ENCODE results near the gene FOXA1.

Gene FOXA1

GRCh38 chr14:37602605-37603453 is 7.8 kb upstream of the FOXA1 start:
- no peak for DNase-seq (ENCODE audit: low read depth)

DNA sequence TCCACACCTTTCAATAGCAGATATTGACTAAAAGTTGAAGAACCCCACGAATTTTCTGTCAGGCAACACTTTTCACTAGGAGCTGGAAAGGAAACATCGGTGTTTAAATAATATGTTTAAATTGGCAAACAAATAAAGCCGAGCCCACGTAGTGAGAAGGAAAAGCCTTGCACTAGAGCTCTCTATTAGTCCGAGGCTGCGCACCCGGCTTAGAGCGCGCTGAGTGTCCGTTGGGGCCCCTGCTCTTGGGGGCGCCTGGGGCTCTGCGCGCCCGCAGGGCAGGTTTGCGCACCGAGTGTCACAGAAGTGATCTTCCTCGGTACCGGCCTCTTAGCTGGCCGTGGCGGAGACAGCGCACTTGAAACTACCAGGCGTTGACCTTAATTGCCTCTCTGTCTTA is 6.8 kb upstream of the FOXA1 start:
- DNase-seq (ENCODE audit: low read depth) = no peak

DNA sequence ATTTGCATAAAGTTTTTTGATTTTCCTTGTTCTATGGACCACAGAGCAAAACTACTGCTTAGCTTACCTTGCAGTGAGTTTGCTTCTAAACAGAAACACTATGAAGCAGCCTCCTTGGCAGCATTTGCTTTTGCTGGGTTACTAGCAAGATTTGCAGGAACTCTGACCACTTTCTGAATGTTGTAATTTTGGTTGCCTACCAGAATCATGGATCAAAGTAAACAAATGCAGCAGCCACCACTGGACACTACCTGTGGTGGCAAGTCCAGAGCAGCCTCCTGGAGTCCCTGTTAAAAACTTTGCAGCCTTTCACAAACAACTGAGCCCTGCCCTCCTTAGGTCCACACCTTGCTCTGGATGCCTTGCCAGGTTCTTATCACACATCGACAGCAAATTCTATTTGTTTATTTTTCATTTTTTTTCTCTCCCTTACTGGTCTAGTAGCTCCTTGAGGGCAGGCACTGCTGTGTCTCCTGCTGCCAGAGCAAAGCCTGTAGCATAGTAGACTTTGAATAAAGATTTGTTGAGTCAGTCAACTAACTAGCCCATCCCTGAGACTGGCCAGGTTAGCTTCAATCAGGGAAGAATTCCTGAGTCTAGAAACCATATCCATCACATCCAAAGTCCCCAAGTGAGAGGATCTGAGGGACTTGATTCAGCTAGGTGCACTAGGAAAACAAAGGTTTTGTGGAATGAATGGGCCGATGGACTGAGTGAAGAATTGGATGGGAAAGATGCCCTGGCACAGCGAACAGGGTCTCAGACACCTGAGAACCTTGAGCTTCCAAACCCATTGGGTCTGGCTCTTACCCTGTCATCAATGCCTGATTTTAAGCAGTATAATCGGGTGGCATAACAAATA is 6.1 kb upstream of the FOXA1 start:
- DNase-seq (ENCODE audit: low read depth) = no peak

GRCh38 chr14:37599507-37600368 is 4.7 kb upstream of the FOXA1 start:
- DNase-seq (ENCODE audit: low read depth) = no peak

DNA sequence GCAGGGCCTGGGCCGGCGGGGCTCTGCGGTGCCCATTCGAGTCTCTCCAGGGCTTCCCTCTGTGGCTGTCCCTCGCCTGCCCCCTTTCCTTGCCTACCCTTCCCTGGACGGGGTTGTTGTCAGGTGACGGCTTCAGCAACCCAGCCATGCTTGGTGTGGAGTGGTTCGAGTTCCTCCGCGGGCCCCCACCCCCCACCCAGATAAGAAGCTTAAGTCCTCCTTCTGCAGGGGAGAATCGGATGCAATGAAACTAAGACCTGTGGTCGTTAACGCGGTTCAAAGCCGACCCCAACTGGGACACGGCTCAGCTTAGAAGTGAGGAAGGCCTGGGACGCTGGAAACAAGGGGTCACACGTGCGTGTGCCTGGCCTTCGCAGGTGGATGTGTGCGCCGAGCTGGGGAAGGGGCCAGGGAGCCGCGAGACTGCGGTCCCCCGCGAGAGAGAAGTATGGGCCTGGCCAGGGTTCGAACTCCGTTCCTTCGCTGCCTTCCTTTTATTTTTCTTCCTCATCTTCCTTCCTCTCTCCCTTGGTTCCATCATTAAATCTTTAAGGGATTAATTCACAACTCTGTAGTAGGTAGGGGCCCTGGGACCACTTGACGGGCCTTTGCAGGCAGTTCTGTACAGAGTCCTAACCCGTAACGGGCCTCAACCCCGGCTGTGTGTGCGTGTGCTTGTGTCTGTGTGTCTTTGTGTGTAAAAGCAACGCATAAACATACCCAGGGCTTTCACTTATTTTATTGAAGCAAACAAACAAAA is 3.9 kb upstream of the FOXA1 start:
- DNase-seq (ENCODE audit: low read depth) = no peak

GRCh38 chr14:37597914-37598746 is 3.1 kb upstream of the FOXA1 start:
- DNase-seq (ENCODE audit: low read depth) = no peak

- no peak for DNase-seq (ENCODE audit: low read depth)
Measured at GRCh38 chr14:37597538-37597913, 2.5 kb upstream of the FOXA1 start.

GRCh38 chr14:37596790-37597472 is 1.9 kb upstream of the FOXA1 start:
- no peak for DNase-seq (ENCODE audit: low read depth)

DNA sequence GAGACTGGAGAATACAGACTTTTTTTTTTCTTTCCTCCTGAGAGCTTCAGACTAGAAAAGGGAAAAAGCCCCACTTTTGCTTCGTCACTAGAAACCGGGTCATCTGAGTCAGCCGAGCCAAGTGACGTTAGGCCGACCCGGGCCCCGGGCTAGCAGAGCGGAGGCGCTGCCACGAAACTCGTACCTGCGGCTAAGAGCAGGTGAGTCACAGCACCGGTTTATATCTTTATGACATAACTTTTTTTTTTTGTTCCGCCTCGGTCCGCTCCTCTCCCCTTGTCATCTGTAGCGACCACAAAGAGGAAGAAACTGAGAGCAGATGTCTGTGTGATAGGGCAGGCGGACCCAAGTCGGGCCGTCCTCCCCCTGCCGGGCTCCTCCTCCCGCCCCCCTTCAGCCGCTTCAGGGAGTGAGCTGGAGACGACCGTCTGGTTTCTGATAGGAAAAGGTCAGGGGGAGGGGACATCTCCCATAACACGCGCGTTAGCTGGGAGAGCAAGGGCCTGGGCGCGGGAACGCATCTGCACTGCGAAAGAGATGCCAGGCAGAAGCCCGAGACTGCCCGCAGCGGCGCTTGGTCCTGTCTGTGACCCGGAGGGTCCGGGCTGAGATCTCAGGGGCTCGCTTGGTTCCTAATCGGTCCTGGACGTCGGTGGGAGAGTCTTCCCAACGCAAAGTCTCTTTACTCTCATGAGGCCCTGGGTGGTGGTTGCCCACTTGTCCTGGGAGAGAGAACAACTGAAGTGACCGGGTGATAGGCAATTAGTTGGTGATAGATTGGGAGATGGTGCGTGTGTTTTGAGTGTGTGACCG is 966 bp upstream of the FOXA1 start:
- DNase-seq (ENCODE audit: low read depth) = no peak

DNA sequence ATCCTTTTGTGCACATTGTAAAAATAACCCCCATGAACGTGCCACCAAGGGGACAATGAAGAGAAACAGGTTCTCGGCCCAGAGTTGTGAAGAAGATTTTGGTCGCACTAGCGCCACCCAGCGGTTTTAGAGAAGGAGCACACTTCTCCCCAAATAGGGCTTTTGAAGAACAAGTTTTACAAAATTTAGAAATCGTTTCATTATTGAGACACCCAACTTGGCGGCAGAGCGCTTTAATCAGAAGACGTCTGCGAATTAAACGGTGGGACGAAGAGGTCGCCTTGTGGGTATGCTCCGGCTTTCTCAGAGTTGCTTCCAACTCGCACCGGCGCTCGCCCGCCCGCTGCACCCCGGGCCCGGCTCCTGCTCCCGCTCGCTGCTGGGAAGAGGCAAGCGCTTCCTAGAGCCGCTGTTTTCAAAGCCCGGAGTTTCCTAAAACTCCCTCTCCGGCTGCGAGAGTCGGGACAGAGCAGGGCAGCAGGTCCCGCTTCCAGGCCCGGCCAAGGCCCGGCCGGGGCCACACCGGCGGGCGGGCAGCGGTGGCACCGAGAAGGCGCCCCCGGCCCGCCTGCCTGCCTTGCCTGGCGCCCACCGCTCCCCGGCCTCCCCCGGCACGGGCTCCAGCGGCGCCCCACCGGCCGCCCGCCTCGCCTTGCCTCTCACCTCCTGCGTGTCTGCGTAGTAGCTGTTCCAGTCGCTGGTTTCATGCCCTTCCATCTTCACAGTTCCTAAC is 645 bp downstream of the FOXA1 start:
- no peak for DNase-seq (ENCODE audit: low read depth)

- no peak for DNase-seq (ENCODE audit: low read depth)
Measured at GRCh38 chr14:37593511-37594237, 1.4 kb downstream of the FOXA1 start.

GRCh38 chr14:37592482-37593408 is 2.3 kb downstream of the FOXA1 start:
- DNase-seq (ENCODE audit: low read depth) = no peak

DNA sequence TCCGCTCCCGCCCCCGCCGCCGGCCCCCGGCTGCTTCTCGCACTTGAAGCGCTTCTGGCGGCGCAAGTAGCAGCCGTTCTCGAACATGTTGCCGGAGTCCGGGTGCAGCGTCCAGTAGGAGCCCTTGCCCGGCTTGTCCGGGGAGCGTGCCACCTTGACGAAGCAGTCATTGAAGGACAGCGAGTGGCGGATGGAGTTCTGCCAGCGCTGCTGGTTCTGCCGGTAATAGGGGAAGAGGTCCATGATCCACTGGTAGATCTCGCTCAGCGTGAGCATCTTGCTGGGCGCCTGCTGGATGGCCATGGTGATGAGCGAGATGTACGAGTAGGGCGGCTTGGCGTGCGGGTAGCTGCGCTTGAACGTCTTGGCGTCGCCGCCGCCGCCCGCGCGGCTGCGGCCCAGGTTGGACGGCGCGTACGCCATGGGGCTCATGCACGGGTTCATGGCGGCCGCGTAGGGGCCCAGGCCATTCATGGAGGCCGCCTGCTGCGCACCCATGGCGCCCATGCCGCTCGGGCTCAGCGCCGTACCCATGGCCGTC is 3.0 kb downstream of the FOXA1 start:
- DNase-seq (ENCODE audit: low read depth) = no peak

DNA sequence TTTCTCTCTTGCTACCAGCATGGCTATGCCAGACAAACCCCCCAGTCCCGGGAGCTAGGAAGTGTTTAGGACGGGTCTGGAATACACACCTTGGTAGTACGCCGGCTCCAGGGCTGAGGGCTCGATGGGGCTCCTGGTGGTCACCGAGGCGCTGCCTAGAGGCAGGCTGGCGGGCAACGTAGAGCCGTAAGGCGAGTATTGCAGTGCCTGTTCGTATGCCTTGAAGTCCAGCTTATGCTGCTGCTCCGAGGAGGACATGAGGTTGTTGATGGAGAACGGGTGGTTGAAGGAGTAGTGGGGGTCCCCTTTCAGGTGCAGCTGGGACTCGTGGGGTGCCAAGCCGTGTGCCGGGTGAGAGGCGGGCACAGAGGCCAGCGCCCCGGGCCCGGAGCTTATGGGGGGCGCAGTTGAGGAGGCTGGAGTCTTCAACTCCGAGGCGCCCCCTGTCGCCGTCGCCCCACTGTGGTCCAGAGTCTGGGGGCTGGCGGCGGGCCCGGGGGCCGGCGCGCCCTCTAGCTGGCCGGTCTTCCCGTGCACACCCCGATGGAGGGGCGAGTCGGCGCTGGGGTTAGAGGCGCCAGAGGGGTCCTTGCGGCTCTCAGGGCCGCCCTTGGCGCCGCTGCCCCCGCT is 3.6 kb downstream of the FOXA1 start:
- no peak for DNase-seq (ENCODE audit: low read depth)

DNA sequence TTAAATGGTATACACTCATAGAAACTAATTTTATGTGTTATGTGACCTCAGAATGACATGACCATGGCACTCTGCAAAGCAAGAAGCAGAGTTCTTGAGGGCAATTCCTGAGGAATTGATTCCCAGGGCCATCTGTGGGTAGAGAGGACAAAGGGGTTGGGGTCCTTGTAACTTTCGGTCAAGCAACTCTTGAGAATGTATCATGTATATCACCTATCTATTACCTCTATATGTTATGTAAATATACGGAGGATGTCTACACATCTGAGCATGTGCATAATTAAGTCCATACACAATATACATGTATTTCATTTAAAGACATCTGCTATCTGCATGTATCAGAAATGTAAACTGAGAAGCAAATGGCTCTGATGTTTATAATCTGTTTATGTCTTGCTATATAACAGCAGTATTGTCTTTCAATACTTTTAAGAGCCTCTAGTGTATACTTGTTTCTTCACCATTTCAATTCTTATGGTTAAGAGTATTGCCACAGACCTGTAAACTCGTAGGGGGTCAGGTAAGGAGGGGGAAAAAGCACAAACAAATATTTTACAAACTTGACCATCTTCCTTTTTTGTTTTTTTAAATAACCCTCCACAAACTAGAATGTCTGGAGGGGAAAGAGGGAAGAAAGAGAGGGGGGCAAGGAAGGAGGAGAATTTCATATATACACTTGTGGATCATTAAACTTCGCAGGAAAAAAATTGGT is 4.5 kb downstream of the FOXA1 start:
- no peak for DNase-seq (ENCODE audit: low read depth)

Data from stimulated activated CD8-positive, alpha-beta memory T cell treated with anti-CD3 and anti-CD28 coated beads, Interleukin-12 subunit alpha, Interleukin-12 subunit beta, amount 100 ng/mL, for 1 hour (primary cell).